SK-N-MC (cell line): Measurements from ENCODE around the gene MYO5B.

ENCODE experiments used
- EZH2 ChIP-seq: fragments of 200-600 bp; sonication (generic); IDR thresholded peaks from one replicate; pipeline ENCODE4 v1.6.1; 2017; ENCODE audit warnings: antibody characterized with exemption
- FOXP2 ChIP-seq: optimal IDR thresholded peaks from 2 replicates; pipeline ENCODE3; 2011; ENCODE audit warnings: mild to moderate bottlenecking, moderate library complexity; ENCODE audit not compliant: insufficient read depth; ENCODE audit errors: extremely low read length, control extremely low read depth
- POLR2AphosphoS5 ChIP-seq: IDR thresholded peaks from 2 replicates; pipeline ENCODE4 v1.6.1; 2012; ENCODE audit warnings: mild to moderate bottlenecking, low read depth, low read length, borderline replicate concordance

DNA sequence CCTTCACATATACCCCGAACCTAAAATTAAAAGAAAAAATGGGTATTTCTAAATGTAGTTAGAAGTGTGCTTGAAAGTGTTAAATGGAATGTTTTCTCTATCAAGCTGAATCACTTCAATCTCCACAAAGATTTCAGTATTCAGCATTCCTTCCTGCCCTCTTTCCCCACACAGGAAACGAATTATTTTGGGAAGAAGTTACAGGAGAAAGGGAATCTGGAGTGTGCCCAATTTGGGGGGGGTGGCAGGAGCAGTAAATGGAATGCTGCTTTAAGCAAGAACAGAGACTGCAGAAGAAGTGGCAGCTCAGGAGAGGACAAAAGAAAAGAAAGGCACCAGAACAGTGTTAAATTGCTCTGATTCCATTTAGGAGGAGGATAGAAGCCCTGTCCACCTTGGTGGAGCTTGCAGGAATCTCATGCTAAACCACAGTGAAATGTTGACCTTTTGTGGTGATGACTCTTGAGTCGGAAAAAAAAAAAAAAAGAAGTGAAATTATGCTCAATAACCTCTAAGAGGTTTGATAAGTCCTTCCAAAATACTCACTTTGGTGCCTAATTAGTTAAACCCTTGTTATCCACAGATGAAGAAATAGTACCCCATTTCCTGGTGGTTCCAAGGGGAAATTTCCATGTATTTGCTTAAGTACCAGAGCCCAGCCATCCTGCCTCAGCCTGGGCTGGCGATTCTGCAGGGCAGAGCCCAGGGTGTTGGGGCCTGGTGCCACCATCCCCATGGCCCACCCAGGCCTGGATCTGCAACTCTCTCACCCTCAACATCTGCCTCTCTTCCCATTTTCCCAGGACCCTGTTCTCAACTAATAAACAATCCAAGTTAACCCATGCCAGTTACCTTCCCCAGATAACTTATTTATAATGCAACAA, 56.5 kb downstream of the MYO5B start:
- no peak for TF ChIP-seq EZH2
- no peak for TF ChIP-seq POLR2AphosphoS5
- TF ChIP-seq FOXP2, result no peak
